ENCODE results near the gene RCC2. TPM values are rescaled to one million over a fixed set of nuclear protein-coding genes. Genes with fewer than 3 reads are reported as not detected.
A peak's percentile ranks its signal among the peaks of the same experiment; 100 is the strongest.

Gene RCC2
- total and polyA plus RNA-seq, 5 donors from 2014 or later, result 13.1 to 36.0 (median 16.4) TPM

DNA sequence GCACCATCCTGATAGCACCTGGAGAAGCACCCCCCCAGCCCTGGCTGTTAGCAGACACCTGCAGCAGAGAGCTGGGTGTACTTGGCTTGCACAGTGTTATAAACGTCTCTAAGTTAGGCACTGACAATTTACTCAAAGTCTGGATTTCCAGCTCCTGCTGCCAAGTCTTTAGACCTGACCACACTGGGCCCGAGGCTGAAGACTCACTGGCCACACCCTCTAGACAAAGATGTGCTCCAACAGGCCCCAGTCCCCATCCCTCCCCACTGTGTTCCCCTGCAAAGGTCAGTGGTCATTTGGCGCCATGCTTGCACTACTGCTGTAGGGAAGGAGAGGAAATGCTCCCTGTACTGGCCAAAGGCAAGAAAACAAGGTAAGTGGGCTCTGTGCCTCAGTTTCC is 36.4 kb downstream of the RCC2 start:
- Mint-ChIP-seq H3K27me3 (no peaks in the 10 kb centered on the region), H3K36me3 (peaks cover 6% of the 10 kb centered on the region), H3K9me3 (peaks cover 0 to 2% (median 0%) of the 10 kb centered on the region in 7 donors), H3K27ac (no peak overlapping the region), H3K4me3 (no peak overlapping the region), H3K4me1 (no peaks in the 10 kb centered on the region)
- DNase-seq (no peak), ATAC-seq (ENCODE audit: low read depth in 2 of 2) (no peak)
- Histone ChIP-seq H3K9me3 (ENCODE audit: control insufficient read depth in 2 of 2, low read length in 2 of 2) (no peaks in the 10 kb centered on the region), H3K27me3 (ENCODE audit: control insufficient read depth, insufficient read depth, low read length) (no peaks in the 10 kb centered on the region), H3K36me3 (ENCODE audit: control insufficient read depth, insufficient read depth, low read length) (peaks cover 6% of the 10 kb centered on the region), H3K4me3 (ENCODE audit: low read depth, low read length) (no peak overlapping the region), H3K27ac (ENCODE audit: insufficient read depth, low read length, poor library complexity, severe bottlenecking) (no peak overlapping the region), H3K4me1 (ENCODE audit: control insufficient read depth, insufficient read depth, low read length, poor library complexity, severe bottlenecking) (no peaks in the 10 kb centered on the region)

DNA sequence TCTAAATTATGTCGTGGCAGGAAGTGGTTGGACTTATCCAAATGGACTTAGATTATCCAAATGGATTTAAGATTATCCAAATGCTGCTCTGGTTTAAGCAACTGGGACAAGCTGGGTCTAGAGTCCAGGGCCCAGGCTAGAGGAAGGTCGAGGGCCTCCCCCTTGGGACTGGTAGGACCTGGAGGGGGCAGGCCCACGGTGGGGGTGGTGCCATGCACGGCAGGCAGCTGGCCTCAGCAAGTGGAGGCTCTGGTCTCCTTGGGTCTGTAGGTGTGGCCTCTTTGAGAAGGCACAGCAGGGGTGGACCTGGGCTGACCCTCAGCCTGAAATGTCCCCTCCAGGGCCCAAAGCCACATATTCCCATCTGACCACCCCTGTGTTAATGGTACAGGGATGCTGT is 37.6 kb downstream of the RCC2 start:
- H3K9me3 Mint-ChIP-seq, result peaks cover 0 to 2% (median 0%) of the 10 kb centered on the region in 7 donors
- DNase-seq, result no peak
- no peak for ATAC-seq (ENCODE audit: low read depth in 2 of 2)
- H3K27ac ChIP-seq (ENCODE audit: insufficient read depth, low read length, poor library complexity, severe bottlenecking), result no peak overlapping the region
- no peaks in the 10 kb centered on the region for H3K27me3 ChIP-seq (ENCODE audit: control insufficient read depth, insufficient read depth, low read length)
- H3K4me3 Mint-ChIP-seq, result no peak overlapping the region
- H3K4me1 Mint-ChIP-seq, result no peaks in the 10 kb centered on the region
- no peaks in the 10 kb centered on the region for H3K27me3 Mint-ChIP-seq
- H3K36me3 ChIP-seq (ENCODE audit: control insufficient read depth, insufficient read depth, low read length), result no peaks in the 10 kb centered on the region
- H3K27ac Mint-ChIP-seq, result no peak overlapping the region
- H3K4me3 ChIP-seq (ENCODE audit: low read depth, low read length), result no peak overlapping the region
- H3K36me3 Mint-ChIP-seq, result no peaks in the 10 kb centered on the region
- no peaks in the 10 kb centered on the region for H3K4me1 ChIP-seq (ENCODE audit: control insufficient read depth, insufficient read depth, low read length, poor library complexity, severe bottlenecking)
- H3K9me3 ChIP-seq (ENCODE audit: control insufficient read depth in 2 of 2, low read length in 2 of 2), result no peaks in the 10 kb centered on the region

DNA sequence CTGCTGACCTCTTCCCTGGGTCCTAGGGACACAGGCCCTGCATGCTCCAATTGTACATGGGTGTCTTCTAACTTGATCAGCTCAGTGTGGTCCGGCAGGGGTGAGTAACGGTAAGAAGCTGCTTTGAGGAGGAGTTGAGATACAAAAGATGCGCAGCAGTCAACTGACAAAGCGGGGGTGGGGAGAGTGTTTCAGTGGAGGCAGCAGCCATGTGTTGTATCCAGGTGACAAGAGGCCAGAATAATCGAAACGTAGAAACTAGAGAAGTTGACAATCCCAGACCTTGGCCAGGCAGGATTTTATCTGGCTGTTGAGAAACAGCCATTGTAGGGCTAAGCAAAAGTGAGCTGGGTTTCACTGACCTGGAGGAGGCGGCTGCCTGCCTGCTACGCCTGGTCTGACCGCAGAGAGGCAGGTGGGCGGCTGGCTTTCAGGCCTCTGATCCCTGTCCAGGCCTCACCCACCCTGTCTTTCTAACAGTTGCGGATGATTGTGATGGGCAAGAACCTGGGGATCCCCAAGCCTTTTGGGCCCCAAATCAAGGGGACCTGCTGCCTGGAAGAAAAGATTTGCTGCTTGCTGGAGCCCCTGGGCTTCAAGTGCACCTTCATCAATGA is 38.6 kb downstream of the RCC2 start:
- DNase-seq (no peak), ATAC-seq (ENCODE audit: low read depth in 2 of 2) (no peak)
- Histone ChIP-seq H3K27me3 (ENCODE audit: control insufficient read depth, insufficient read depth, low read length) (no peaks in the 10 kb centered on the region), H3K4me3 (ENCODE audit: low read depth, low read length) (no peak overlapping the region), H3K36me3 (ENCODE audit: control insufficient read depth, insufficient read depth, low read length) (no peaks in the 10 kb centered on the region), H3K4me1 (ENCODE audit: control insufficient read depth, insufficient read depth, low read length, poor library complexity, severe bottlenecking) (no peaks in the 10 kb centered on the region), H3K27ac (ENCODE audit: insufficient read depth, low read length, poor library complexity, severe bottlenecking) (no peak overlapping the region), H3K9me3 (ENCODE audit: control insufficient read depth in 2 of 2, low read length in 2 of 2) (no peaks in the 10 kb centered on the region)
- peak overlapping the region in 1 of 3 donors; percentile 26 for H3K27ac Mint-ChIP-seq
- H3K4me3 Mint-ChIP-seq, result no peak overlapping the region
- no peaks in the 10 kb centered on the region for H3K4me1 Mint-ChIP-seq
- peaks cover 0 to 2% (median 0%) of the 10 kb centered on the region in 7 donors for H3K9me3 Mint-ChIP-seq
- H3K36me3 Mint-ChIP-seq, result no peaks in the 10 kb centered on the region
- H3K27me3 Mint-ChIP-seq, result peaks cover under 1% of the 10 kb centered on the region

DNA sequence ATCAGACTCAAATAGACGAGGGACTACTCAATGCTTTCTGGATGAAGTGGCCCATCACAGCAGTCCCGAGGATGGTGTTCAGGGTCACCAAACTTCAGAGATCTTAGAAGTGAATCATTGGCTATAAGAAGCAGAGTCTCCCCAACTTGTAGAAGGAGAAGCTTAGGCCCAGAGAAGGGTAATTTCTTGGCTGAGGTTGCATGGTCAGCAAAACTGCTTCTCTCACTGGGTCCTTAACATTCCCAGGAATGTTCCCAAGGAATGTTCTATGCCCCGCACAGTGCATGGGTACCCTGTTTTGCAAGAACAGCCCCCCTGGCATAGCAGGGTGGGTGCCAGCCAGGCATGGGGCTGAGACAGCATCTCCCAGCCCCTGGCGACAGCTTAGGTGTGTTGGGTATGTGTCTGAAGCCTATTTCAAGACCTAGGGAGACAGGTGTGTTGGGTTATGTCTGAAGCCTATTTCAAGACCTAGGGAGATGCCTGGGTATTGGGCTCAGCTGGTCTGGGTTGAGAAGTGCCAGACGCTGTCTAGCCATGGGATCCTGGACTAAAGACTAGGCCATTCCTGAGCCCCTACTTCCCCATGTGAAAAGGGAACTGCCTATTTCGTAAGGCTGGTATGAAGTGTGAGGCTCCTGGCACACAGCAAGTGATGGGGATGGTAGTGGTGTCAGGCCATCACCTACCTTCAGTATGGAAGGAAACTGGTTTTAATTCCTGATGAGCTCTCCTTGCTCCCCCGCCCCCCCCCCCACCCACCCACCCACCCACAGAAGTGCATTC is 41.4 kb downstream of the RCC2 start:
- Histone ChIP-seq H3K27ac (ENCODE audit: insufficient read depth, low read length, poor library complexity, severe bottlenecking) (no peak overlapping the region), H3K9me3 (ENCODE audit: control insufficient read depth in 2 of 2, low read length in 2 of 2) (no peaks in the 10 kb centered on the region), H3K36me3 (ENCODE audit: control insufficient read depth, insufficient read depth, low read length) (no peaks in the 10 kb centered on the region), H3K27me3 (ENCODE audit: control insufficient read depth, insufficient read depth, low read length) (no peaks in the 10 kb centered on the region), H3K4me3 (ENCODE audit: low read depth, low read length) (no peak overlapping the region), H3K4me1 (ENCODE audit: control insufficient read depth, insufficient read depth, low read length, poor library complexity, severe bottlenecking) (no peaks in the 10 kb centered on the region)
- peaks cover 0 to 2% (median 0%) of the 10 kb centered on the region in 7 donors for H3K9me3 Mint-ChIP-seq
- no peak for DNase-seq
- no peak overlapping the region for H3K27ac Mint-ChIP-seq
- peaks cover 4% of the 10 kb centered on the region for H3K27me3 Mint-ChIP-seq
- H3K4me1 Mint-ChIP-seq, result peaks cover 0 to 5% (median 0%) of the 10 kb centered on the region in 4 donors
- no peaks in the 10 kb centered on the region for H3K36me3 Mint-ChIP-seq
- no peak overlapping the region for H3K4me3 Mint-ChIP-seq
- ATAC-seq (ENCODE audit: low read depth in 2 of 2), result no peak

DNA sequence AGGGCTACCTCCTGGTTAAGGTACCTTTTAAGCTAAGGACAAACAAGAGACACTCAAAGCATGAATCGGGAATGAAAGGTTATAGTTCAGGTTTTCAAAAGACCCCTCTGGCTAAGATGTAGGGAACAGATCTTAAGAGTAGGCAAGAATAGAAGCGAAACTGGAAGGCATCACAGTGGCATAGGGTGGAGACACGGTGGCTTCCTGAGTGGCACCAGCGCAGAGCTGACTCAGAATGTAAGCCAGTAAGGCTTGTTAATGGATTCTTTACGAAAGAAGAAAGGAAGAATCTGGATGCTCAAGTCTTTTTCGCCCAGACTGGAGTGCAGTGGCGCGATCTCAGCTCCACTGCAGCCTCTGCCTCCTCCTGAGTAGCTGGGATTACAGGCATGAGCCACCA is 46.2 kb downstream of the RCC2 start:
- Mint-ChIP-seq H3K4me1 (peaks cover 0 to 6% (median 2%) of the 10 kb centered on the region in 4 donors), H3K36me3 (no peaks in the 10 kb centered on the region), H3K9me3 (no peaks in the 10 kb centered on the region), H3K27me3 (peaks cover 4% of the 10 kb centered on the region), H3K27ac (no peak overlapping the region), H3K4me3 (no peak overlapping the region)
- Histone ChIP-seq H3K27me3 (ENCODE audit: control insufficient read depth, insufficient read depth, low read length) (no peaks in the 10 kb centered on the region), H3K36me3 (ENCODE audit: control insufficient read depth, insufficient read depth, low read length) (no peaks in the 10 kb centered on the region), H3K27ac (ENCODE audit: insufficient read depth, low read length, poor library complexity, severe bottlenecking) (no peak overlapping the region), H3K4me1 (ENCODE audit: control insufficient read depth, insufficient read depth, low read length, poor library complexity, severe bottlenecking) (no peaks in the 10 kb centered on the region), H3K4me3 (ENCODE audit: low read depth, low read length) (no peak overlapping the region), H3K9me3 (ENCODE audit: control insufficient read depth in 2 of 2, low read length in 2 of 2) (no peaks in the 10 kb centered on the region)
- DNase-seq (peak in 1 of 3 donors; percentile 42), ATAC-seq (ENCODE audit: low read depth in 2 of 2) (no peak)

DNA sequence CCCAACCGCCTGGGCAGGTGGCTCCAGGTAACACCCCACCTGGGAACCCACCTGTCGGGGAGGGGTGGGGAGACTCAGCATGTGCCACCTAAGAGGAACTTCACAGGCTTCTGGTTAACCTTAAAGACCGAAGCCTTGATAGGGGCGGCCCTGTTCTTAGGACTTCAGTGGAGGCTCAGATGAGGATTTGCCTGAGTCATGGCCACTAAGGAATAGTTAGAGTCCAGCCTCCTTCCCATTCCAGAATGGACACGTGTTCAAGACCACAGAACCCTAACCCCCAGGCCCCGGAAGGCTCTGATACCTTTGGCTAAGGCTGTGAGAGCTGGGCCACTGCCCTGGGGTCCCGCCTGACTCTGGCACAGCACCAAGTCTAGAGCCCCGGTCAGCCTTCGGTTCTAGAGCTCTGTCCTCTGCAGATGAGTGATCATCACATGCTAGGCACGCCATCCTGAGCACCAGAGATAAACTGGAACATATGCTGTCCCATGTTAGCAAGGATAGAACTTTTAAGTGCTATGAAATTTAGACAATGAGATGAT is 47.2 kb downstream of the RCC2 start:
- H3K9me3 ChIP-seq (ENCODE audit: control insufficient read depth in 2 of 2, low read length in 2 of 2), result no peaks in the 10 kb centered on the region

DNA sequence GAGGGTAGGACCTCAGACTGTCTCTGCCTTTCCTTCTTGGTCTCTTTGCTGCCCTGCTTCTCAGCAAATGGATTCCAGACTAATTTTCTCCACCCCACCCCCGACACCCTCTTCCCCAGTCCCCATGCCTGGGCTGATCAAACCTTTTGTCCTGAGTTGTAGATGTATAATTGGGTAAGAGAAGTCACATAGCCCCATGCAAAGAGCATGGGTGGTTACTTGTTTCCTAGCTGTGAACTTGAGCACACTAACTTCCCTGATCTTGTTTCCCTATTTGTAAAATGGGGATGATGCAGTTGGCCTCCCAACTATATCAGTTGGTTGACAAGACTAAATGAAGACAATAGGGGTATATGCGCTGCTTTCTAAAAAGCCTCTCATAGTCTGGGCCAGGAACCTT is 58.3 kb downstream of the RCC2 start:
- ATAC-seq (ENCODE audit: low read depth in 2 of 2) (no peak), DNase-seq (no peak)
- Histone ChIP-seq H3K4me1 (ENCODE audit: control insufficient read depth, insufficient read depth, low read length, poor library complexity, severe bottlenecking) (no peaks in the 10 kb centered on the region), H3K36me3 (ENCODE audit: control insufficient read depth, insufficient read depth, low read length) (no peaks in the 10 kb centered on the region), H3K9me3 (ENCODE audit: control insufficient read depth in 2 of 2, low read length in 2 of 2) (no peaks in the 10 kb centered on the region), H3K27me3 (ENCODE audit: control insufficient read depth, insufficient read depth, low read length) (no peaks in the 10 kb centered on the region), H3K27ac (ENCODE audit: insufficient read depth, low read length, poor library complexity, severe bottlenecking) (no peak overlapping the region), H3K4me3 (ENCODE audit: low read depth, low read length) (no peak overlapping the region)
- Mint-ChIP-seq H3K27ac (no peak overlapping the region), H3K4me3 (no peak overlapping the region), H3K9me3 (peaks cover 0 to 3% (median 0%) of the 10 kb centered on the region in 7 donors), H3K36me3 (no peaks in the 10 kb centered on the region), H3K27me3 (peaks cover 14% of the 10 kb centered on the region), H3K4me1 (no peaks in the 10 kb centered on the region)

More for the DNA sequence above, 47.2 kb downstream of the RCC2 start:
- Mint-ChIP-seq H3K27me3 (peaks cover 4% of the 10 kb centered on the region), H3K4me3 (no peak overlapping the region), H3K4me1 (peaks cover 0 to 6% (median 2%) of the 10 kb centered on the region in 4 donors), H3K9me3 (no peaks in the 10 kb centered on the region), H3K27ac (no peak overlapping the region), H3K36me3 (no peaks in the 10 kb centered on the region)
- no peak for ATAC-seq (ENCODE audit: low read depth in 2 of 2)
- Histone ChIP-seq H3K4me3 (ENCODE audit: low read depth, low read length) (no peak overlapping the region), H3K36me3 (ENCODE audit: control insufficient read depth, insufficient read depth, low read length) (no peaks in the 10 kb centered on the region), H3K27me3 (ENCODE audit: control insufficient read depth, insufficient read depth, low read length) (no peaks in the 10 kb centered on the region), H3K27ac (ENCODE audit: insufficient read depth, low read length, poor library complexity, severe bottlenecking) (no peak overlapping the region), H3K4me1 (ENCODE audit: control insufficient read depth, insufficient read depth, low read length, poor library complexity, severe bottlenecking) (no peaks in the 10 kb centered on the region)
- no peak for DNase-seq

Data from CD4-positive, CD25-positive, alpha-beta regulatory T cell (primary cell).